NB4 (cell line): ENCODE data around the gene CACTIN.

ENCODE experiments used
- CTCF ChIP-seq: IDR thresholded peaks from one replicate; pipeline ENCODE4 v1.5.1; 2012; ENCODE audit warnings: low read depth, low read length
- MAX ChIP-seq: IDR thresholded peaks from 2 replicates; pipeline ENCODE4 v1.6.1; 2011; ENCODE audit warnings: low read depth, low read length
- MYC ChIP-seq: IDR thresholded peaks from 2 replicates; pipeline ENCODE4 v1.6.1; 2011; ENCODE audit warnings: low read depth, low read length
- POLR2A ChIP-seq: IDR thresholded peaks from 2 replicates; pipeline ENCODE4 v1.6.1; 2011; ENCODE audit warnings: mild to moderate bottlenecking; ENCODE audit not compliant: insufficient read length; ENCODE audit errors: extremely low read depth

GRCh38 chr19:3572132-3572854 lies 54.3 kb downstream of the CACTIN start:
- TF ChIP-seq CTCF (no peak), POLR2A (no peak), MYC (no peak), MAX (no peak)
